ENCODE data around the gene VPS13D. TPM values are rescaled to one million over a fixed set of nuclear protein-coding genes. Genes with fewer than 3 reads are reported as not detected.

The VPS13D gene
- total and polyA plus RNA-seq, 2 experiments from 2014 or later = 10.7 to 34.9 TPM

DNA sequence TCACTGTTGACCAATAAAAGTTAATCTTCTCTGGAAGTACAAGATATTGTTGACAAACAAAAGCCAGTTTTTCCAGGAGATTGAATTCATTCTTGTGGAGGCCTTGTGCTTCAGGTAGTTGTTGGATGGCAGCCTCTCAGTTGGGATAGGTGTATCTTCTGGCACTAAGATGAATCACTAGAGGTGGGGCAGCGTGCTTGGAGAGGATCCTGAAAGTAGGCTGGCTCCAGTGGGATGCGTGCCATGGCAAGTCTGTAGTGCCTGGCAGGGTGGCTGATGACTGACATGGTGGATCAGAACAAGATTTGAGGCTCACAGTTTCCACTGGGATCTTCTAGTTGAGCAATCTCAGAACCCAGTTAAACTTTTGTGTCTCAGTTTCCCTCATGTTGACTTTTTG, 2.4 kb downstream of the VPS13D start (continued):
- TF ChIP-seq, protein P1, sequence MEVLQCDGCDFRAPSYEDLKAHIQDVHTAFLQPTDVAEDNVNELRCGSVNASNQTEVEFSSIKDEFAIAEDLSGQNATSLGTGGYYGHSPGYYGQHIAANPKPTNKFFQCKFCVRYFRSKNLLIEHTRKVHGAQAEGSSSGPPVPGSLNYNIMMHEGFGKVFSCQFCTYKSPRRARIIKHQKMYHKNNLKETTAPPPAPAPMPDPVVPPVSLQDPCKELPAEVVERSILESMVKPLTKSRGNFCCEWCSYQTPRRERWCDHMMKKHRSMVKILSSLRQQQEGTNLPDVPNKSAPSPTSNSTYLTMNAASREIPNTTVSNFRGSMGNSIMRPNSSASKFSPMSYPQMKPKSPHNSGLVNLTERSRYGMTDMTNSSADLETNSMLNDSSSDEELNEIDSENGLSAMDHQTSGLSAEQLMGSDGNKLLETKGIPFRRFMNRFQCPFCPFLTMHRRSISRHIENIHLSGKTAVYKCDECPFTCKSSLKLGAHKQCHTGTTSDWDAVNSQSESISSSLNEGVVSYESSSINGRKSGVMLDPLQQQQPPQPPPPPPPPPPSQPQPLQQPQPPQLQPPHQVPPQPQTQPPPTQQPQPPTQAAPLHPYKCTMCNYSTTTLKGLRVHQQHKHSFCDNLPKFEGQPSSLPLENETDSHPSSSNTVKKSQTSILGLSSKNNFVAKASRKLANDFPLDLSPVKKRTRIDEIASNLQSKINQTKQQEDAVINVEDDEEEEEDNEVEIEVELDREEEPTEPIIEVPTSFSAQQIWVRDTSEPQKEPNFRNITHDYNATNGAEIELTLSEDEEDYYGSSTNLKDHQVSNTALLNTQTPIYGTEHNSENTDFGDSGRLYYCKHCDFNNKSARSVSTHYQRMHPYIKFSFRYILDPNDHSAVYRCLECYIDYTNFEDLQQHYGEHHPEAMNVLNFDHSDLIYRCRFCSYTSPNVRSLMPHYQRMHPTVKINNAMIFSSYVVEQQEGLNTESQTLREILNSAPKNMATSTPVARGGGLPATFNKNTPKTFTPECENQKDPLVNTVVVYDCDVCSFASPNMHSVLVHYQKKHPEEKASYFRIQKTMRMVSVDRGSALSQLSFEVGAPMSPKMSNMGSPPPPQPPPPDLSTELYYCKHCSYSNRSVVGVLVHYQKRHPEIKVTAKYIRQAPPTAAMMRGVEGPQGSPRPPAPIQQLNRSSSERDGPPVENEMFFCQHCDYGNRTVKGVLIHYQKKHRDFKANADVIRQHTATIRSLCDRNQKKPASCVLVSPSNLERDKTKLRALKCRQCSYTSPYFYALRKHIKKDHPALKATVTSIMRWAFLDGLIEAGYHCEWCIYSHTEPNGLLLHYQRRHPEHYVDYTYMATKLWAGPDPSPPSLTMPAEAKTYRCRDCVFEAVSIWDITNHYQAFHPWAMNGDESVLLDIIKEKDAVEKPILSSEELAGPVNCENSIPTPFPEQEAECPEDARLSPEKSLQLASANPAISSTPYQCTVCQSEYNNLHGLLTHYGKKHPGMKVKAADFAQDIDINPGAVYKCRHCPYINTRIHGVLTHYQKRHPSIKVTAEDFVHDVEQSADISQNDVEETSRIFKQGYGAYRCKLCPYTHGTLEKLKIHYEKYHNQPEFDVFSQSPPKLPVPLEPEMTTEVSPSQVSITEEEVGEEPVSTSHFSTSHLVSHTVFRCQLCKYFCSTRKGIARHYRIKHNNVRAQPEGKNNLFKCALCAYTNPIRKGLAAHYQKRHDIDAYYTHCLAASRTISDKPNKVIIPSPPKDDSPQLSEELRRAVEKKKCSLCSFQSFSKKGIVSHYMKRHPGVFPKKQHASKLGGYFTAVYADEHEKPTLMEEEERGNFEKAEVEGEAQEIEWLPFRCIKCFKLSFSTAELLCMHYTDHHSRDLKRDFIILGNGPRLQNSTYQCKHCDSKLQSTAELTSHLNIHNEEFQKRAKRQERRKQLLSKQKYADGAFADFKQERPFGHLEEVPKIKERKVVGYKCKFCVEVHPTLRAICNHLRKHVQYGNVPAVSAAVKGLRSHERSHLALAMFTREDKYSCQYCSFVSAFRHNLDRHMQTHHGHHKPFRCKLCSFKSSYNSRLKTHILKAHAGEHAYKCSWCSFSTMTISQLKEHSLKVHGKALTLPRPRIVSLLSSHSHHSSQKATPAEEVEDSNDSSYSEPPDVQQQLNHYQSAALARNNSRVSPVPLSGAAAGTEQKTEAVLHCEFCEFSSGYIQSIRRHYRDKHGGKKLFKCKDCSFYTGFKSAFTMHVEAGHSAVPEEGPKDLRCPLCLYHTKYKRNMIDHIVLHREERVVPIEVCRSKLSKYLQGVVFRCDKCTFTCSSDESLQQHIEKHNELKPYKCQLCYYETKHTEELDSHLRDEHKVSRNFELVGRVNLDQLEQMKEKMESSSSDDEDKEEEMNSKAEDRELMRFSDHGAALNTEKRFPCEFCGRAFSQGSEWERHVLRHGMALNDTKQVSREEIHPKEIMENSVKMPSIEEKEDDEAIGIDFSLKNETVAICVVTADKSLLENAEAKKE (CRISPR knock-in tag; IDR thresholded peaks at IDR 0.05) = no peak
- TF ChIP-seq STAT1 (IDR thresholded peaks at IDR 0.05; ENCODE audit: unreplicated experiment) (no peak), EZH2 (IDR thresholded peaks at IDR 0.05; ENCODE audit: low read depth, unreplicated experiment) (no peak), EZH2phosphoT487 (IDR thresholded peaks at IDR 0.05; ENCODE audit: unreplicated experiment) (no peak), JUNB (IDR thresholded peaks at IDR 0.05; ENCODE audit: unreplicated experiment) (no peak), NANOG (IDR thresholded peaks at IDR 0.05; ENCODE audit: borderline replicate concordance) (no peak)
- TF ChIP-seq, protein P2, sequence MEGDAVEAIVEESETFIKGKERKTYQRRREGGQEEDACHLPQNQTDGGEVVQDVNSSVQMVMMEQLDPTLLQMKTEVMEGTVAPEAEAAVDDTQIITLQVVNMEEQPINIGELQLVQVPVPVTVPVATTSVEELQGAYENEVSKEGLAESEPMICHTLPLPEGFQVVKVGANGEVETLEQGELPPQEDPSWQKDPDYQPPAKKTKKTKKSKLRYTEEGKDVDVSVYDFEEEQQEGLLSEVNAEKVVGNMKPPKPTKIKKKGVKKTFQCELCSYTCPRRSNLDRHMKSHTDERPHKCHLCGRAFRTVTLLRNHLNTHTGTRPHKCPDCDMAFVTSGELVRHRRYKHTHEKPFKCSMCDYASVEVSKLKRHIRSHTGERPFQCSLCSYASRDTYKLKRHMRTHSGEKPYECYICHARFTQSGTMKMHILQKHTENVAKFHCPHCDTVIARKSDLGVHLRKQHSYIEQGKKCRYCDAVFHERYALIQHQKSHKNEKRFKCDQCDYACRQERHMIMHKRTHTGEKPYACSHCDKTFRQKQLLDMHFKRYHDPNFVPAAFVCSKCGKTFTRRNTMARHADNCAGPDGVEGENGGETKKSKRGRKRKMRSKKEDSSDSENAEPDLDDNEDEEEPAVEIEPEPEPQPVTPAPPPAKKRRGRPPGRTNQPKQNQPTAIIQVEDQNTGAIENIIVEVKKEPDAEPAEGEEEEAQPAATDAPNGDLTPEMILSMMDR (conservative IDR thresholded peaks at IDR 0.05; ENCODE audit: low read depth in 2 of 2) = no peak
- TF ChIP-seq, protein P3, sequence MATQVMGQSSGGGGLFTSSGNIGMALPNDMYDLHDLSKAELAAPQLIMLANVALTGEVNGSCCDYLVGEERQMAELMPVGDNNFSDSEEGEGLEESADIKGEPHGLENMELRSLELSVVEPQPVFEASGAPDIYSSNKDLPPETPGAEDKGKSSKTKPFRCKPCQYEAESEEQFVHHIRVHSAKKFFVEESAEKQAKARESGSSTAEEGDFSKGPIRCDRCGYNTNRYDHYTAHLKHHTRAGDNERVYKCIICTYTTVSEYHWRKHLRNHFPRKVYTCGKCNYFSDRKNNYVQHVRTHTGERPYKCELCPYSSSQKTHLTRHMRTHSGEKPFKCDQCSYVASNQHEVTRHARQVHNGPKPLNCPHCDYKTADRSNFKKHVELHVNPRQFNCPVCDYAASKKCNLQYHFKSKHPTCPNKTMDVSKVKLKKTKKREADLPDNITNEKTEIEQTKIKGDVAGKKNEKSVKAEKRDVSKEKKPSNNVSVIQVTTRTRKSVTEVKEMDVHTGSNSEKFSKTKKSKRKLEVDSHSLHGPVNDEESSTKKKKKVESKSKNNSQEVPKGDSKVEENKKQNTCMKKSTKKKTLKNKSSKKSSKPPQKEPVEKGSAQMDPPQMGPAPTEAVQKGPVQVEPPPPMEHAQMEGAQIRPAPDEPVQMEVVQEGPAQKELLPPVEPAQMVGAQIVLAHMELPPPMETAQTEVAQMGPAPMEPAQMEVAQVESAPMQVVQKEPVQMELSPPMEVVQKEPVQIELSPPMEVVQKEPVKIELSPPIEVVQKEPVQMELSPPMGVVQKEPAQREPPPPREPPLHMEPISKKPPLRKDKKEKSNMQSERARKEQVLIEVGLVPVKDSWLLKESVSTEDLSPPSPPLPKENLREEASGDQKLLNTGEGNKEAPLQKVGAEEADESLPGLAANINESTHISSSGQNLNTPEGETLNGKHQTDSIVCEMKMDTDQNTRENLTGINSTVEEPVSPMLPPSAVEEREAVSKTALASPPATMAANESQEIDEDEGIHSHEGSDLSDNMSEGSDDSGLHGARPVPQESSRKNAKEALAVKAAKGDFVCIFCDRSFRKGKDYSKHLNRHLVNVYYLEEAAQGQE (IDR thresholded peaks at IDR 0.05; ENCODE audit: unreplicated experiment) = no peak

Data from GM23338 (cell line).